HCT116 (cell line): ENCODE measurements around the gene MDH2. TPM values are rescaled to one million over a fixed set of nuclear protein-coding genes. Genes with fewer than 3 reads are reported as not detected.
"Not testable (repeated sequence)": the region's sequence is repeated elsewhere in the genome, so short reads cannot be mapped to it uniquely, and the experiment has no call there.

Experiments
- ATAC-seq: fragments of 200-7000 bp; cut with Tn5 transposase; 2 replicates; pipeline ENCODE4 v1.9.1; 2020; ENCODE audit warnings: mild to moderate bottlenecking, moderate library complexity
- BruUV-seq: library from RNA; stranded (reverse); fragments of 400-500 nt; replicated peaks from 2 replicates; lab custom pipeline; 2021; lab: Mats Ljungman, UMichigan
- CTCF ChIA-PET: fragments of 300-600 bp; sonication (Branson Sonifier 250); formaldehyde crosslinking; loops from one replicate; lab custom pipeline; 2021; ENCODE audit warnings: antibody characterized with exemption; lab: Charles Lee
- POLR2A ChIA-PET: fragments of 300-600, 350-600 bp; sonication (Branson Sonifier 250); formaldehyde crosslinking; loops from one replicate; lab custom pipeline; 2021; ENCODE audit warnings: antibody characterized with exemption; lab: Charles Lee
- RAD21 ChIA-PET, 2 experiments: fragments of 300-600 bp; sonication (Branson Sonifier 250); formaldehyde crosslinking; loops; one replicate each; lab custom pipeline; 2023; ENCODE audit warnings: low total read pairs in 2 of 2; ENCODE audit not compliant: uncharacterized antibody in 2 of 2, unreplicated experiment in 2 of 2, low non-redundant PET in 1 of 2; lab: Charles Lee
- DNase-seq: peaks from one replicate; pipeline ENCODE4 v3.0.0-alpha.2; 2010; ENCODE audit warnings: low read depth, low spot score
- H2AFZ ChIP-seq: fragments of 200-600 bp; shearing (Covaris generic), sonication (generic); 2 replicates; pipeline ENCODE4 v1.6.1; 2017; ENCODE audit warnings: low read depth, mixed run types, mixed read lengths, antibody characterized with exemption, low read length; ENCODE audit not compliant: poor library complexity, severe bottlenecking
- H3K27ac ChIP-seq: 2 replicates; pipeline ENCODE4 v1.5.1; 2012; ENCODE audit warnings: low read depth, low read length
- H3K27me3 ChIP-seq: fragments of 200-600 bp; sonication (generic); 2 replicates; pipeline ENCODE4 v1.6.1; 2016; ENCODE audit warnings: mixed run types, low read length, mixed read lengths; ENCODE audit not compliant: insufficient read depth
- H3K36me3 ChIP-seq, 2 experiments: fragments of 200-500 bp in 1 of 2; fragments of 200-600 bp in 1 of 2; sonication (Bioruptor generic) in 1 of 2; sonication (generic) in 1 of 2; 2 replicates each; pipeline versions ENCODE4 v1.5.1 to v1.6.1; 2014 to 2016; ENCODE audit warnings: low read length in 2 of 2, inconsistent platforms in 1 of 2, mixed read lengths in 1 of 2, mixed run types in 1 of 2; ENCODE audit not compliant: insufficient read depth in 2 of 2, control insufficient read depth in 1 of 2
- H3K4me1 ChIP-seq, 2 experiments: fragments of 200-600 bp in 1 of 2; sonication (generic) in 1 of 2; 2 replicates each; pipeline versions ENCODE4 v1.5.1 to v1.6.1; 2012 to 2017; ENCODE audit warnings: low read length in 2 of 2, inconsistent platforms in 1 of 2, mild to moderate bottlenecking in 1 of 2, mixed read lengths in 1 of 2, mixed run types in 1 of 2, moderate library complexity in 1 of 2; ENCODE audit not compliant: insufficient read depth in 2 of 2, control insufficient read depth in 1 of 2
- H3K4me2 ChIP-seq: fragments of 200-600 bp; sonication (generic); 2 replicates; pipeline ENCODE4 v1.6.1; 2017; ENCODE audit warnings: mixed run types, low read length, mixed read lengths
- H3K4me3 ChIP-seq, 2 experiments: fragments of 200-600 bp in 1 of 2; sonication (generic) in 1 of 2; replicated peaks in 1 of 2; 2 replicates each; pipeline ENCODE4 v1.5.1; 2011 to 2016; ENCODE audit warnings: low read length in 2 of 2, control low read depth in 1 of 2, low read depth in 1 of 2, mild to moderate bottlenecking in 1 of 2, mixed read lengths in 1 of 2, mixed run types in 1 of 2
- H3K79me2 ChIP-seq: fragments of 200-600 bp; sonication (generic); 2 replicates; pipeline ENCODE4 v1.6.1; 2017; ENCODE audit warnings: mild to moderate bottlenecking, mixed run types, low read length, moderate library complexity, mixed read lengths; ENCODE audit not compliant: insufficient read depth
- H3K9ac ChIP-seq: fragments of 200-600 bp; sonication (generic); 2 replicates; pipeline ENCODE4 v1.6.1; 2016; ENCODE audit warnings: low read length, mixed read lengths
- H3K9me2 ChIP-seq: fragments of 200-600 bp; sonication (generic), shearing (Covaris generic); 2 replicates; pipeline ENCODE4 v1.6.1; 2017; ENCODE audit warnings: mixed run types, mild to moderate bottlenecking, moderate library complexity; ENCODE audit not compliant: insufficient read depth
- H3K9me3 ChIP-seq, 2 experiments: fragments of 200-500 bp in 1 of 2; fragments of 200-600 bp in 1 of 2; sonication (Bioruptor generic) in 1 of 2; sonication (generic) in 1 of 2; 2 replicates each; pipeline ENCODE4 v1.6.1; 2014 to 2017; ENCODE audit warnings: low read length in 2 of 2, mixed read lengths in 2 of 2, inconsistent platforms in 1 of 2, low read depth in 1 of 2, mild to moderate bottlenecking in 1 of 2, mixed run types in 1 of 2, moderate library complexity in 1 of 2; ENCODE audit not compliant: control insufficient read depth in 1 of 2, insufficient read depth in 1 of 2
- H4K20me1 ChIP-seq: fragments of 200-600 bp; sonication (generic), shearing (Covaris generic); 2 replicates; pipeline ENCODE4 v1.6.1; 2017; ENCODE audit warnings: mixed run types, mild to moderate bottlenecking, moderate library complexity; ENCODE audit not compliant: insufficient read depth
- ATF3 ChIP-seq: IDR thresholded peaks from 2 replicates; pipeline ENCODE4 v1.6.1; 2012
- CBX3 ChIP-seq: IDR thresholded peaks from 2 replicates; pipeline ENCODE4 v1.6.1; 2012; ENCODE audit warnings: low read depth
- CTCF ChIP-seq, 3 experiments: fragments of 200-600 bp in 1 of 3; sonication (generic) in 1 of 3; IDR thresholded peaks in 2 of 3; conservative IDR thresholded peaks in 1 of 3; 2 replicates each; pipeline ENCODE4 v1.5.1; 2012 to 2017; ENCODE audit warnings: low read depth in 2 of 3, low read length in 2 of 3, antibody characterized with exemption in 1 of 3, borderline replicate concordance in 1 of 3, control low read depth in 1 of 3, mild to moderate bottlenecking in 1 of 3, mixed read lengths in 1 of 3, mixed run types in 1 of 3, moderate library complexity in 1 of 3; ENCODE audit not compliant: insufficient read depth in 1 of 3
- ELF1 ChIP-seq: IDR thresholded peaks from 2 replicates; pipeline ENCODE4 v1.6.1; 2012; ENCODE audit warnings: low read depth, borderline replicate concordance
- EZH2phosphoT487 ChIP-seq: fragments of 200-600 bp; IDR thresholded peaks from 2 replicates; pipeline ENCODE4 v1.6.1; 2018; ENCODE audit warnings: antibody characterized with exemption, borderline replicate concordance
- JUND ChIP-seq: IDR thresholded peaks from 2 replicates; pipeline ENCODE4 v1.6.1; 2012
- POLR2A ChIP-seq: IDR thresholded peaks from 2 replicates; pipeline ENCODE4 v1.7.0; 2011; ENCODE audit warnings: borderline replicate concordance; ENCODE audit not compliant: insufficient read depth, insufficient read length; ENCODE audit errors: extremely low read depth
- POLR2AphosphoS5 ChIP-seq: IDR thresholded peaks from 2 replicates; pipeline ENCODE4 v1.6.1; 2011; ENCODE audit warnings: mild to moderate bottlenecking, low read depth, low read length, moderate library complexity
- REST ChIP-seq: IDR thresholded peaks from 2 replicates; pipeline ENCODE4 v1.6.1; 2012; ENCODE audit warnings: low read depth
- SRF ChIP-seq: IDR thresholded peaks from 2 replicates; pipeline ENCODE4 v1.6.1; 2012; ENCODE audit warnings: low read depth
- TCF7L2 ChIP-seq: IDR thresholded peaks from 2 replicates; pipeline ENCODE4 v1.7.0; 2011; ENCODE audit warnings: borderline replicate concordance, inconsistent platforms; ENCODE audit not compliant: insufficient read depth, insufficient read length; ENCODE audit errors: extremely low read depth
- intact Hi-C: fragments of 100-400 bp; cut with micrococcal nuclease; formaldehyde crosslinking; loops from 2 replicates; pipeline ENCODE4 v1.10.0; 2022
- total RNA-seq: library from RNA; stranded (reverse); gene quantifications from one replicate; pipeline ENCODE4 v1.2.1, GENCODE V29; 2021; ENCODE audit not compliant: unreplicated experiment

Gene MDH2
- total RNA-seq, 1 experiment from 2014 or later, result 357 TPM

DNA sequence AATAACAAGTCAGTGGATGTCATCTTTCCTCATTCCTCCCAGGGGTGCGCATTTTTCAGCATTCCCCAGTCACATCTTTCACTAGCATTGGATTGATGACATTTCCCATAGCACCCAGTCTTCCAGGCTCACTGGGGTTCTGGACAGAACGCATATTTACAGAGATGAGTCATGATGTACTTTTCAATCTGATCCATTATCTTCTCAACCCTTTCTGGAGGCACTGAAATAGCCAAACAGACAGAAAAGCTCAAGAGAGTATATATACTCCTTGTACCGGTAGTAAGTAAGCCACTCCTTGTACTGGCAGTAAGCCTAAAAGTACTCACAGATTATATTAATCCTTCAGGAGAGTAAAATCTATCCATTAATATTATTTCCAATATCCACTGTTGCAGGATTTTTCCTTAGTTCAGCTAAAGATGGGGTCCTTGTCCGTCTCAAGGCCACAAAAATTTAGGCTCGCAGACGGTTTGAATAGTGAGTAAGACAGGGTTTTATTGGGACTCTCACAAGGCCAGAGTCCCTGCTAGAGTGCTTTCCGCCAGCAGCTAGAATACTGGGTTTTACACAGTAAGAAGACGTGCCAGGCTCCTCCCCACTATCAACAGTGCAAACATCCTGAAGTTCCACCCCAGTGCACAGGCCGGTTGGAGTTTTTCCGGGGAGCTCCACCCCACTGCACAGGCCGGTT, 60.8 kb downstream of the MDH2 start:
- TF ChIP-seq ATF3 (no peak), ELF1 (no peak), SRF (no peak), CBX3 (no peak), POLR2A (no peak), TCF7L2 (no peak), REST (no peak), EZH2phosphoT487 (no peak), CTCF (IDR thresholded peaks at IDR 0.05 in 2 of 3, conservative IDR thresholded peaks at IDR 0.05 in 1 of 3; ENCODE audit: borderline replicate concordance in 1 of 3, insufficient read depth in 1 of 3, low read depth in 2 of 3, low read length in 2 of 3) (no peak), POLR2AphosphoS5 (no peak), JUND (no peak)
- TF ChIP-seq, all 23 proteins: peak for 0
- no peaks in the 10 kb centered on the region for H3K9me2 ChIP-seq
- ChIA-PET RAD21 (no interaction called here), CTCF (no interaction called here), POLR2A (no interaction called here)
- H3K79me2 ChIP-seq, result no peaks in the 10 kb centered on the region
- no peaks in the 10 kb centered on the region for H3K27me3 ChIP-seq
- BruUV-seq, result no TSS peak
- H3K9me3 ChIP-seq, result no peaks in the 10 kb centered on the region
- intact Hi-C loops, result no loop called here
- H3K4me2 ChIP-seq, result no peak overlapping the region
- H4K20me1 ChIP-seq, result no peaks in the 10 kb centered on the region
- H2AFZ ChIP-seq, result no peak overlapping the region
- H3K27ac ChIP-seq, result no peak overlapping the region
- no peaks in the 10 kb centered on the region for H3K36me3 ChIP-seq
- no peak overlapping the region for H3K4me3 ChIP-seq
- ATAC-seq, result no peak
- 0 out of 4 replicates have a peak, but pooled peaks cover 0 to 3% of the 10 kb centered on the region in 2 experiments for H3K4me1 ChIP-seq
- DNase-seq, result no peak
- H3K9ac ChIP-seq, result no peak overlapping the region

- intact Hi-C loops, H2AFZ ChIP-seq, H3K27ac ChIP-seq, H3K79me2 ChIP-seq, POLR2A ChIA-PET, H3K9me2 ChIP-seq, H3K4me1 ChIP-seq, H4K20me1 ChIP-seq, H3K4me2 ChIP-seq, H3K36me3 ChIP-seq, H3K9me3 ChIP-seq, DNase-seq, CTCF ChIA-PET, H3K4me3 ChIP-seq, RAD21 ChIA-PET, H3K27me3 ChIP-seq, ATAC-seq, H3K9ac ChIP-seq, BruUV-seq: not testable (repeated sequence)
Observed at GRCh38 chr7:76113042-76113630, 65.2 kb downstream of the MDH2 start.
